ENCODE data around the gene UBE2G1.
A peak's percentile ranks its signal among the peaks of the same experiment; 100 is the strongest.

The UBE2G1 gene

GRCh38 chr17:4313221-4314114, 53.0 kb downstream of the UBE2G1 start:
- DNase-seq (ENCODE audit: extremely low read depth, low read depth), result no peak
- TF ChIP-seq CTCF (IDR thresholded peaks at IDR 0.05; ENCODE audit: low read depth, low read length), result no peak

GRCh38 chr17:4310354-4311060, 56.0 kb downstream of the UBE2G1 start:
- DNase-seq (ENCODE audit: extremely low read depth, low read depth), result peak; percentile 16
- TF ChIP-seq CTCF (IDR thresholded peaks at IDR 0.05; ENCODE audit: low read depth, low read length), result no peak

- no peak for TF ChIP-seq CTCF (IDR thresholded peaks at IDR 0.05; ENCODE audit: low read depth, low read length)
- no peak for DNase-seq (ENCODE audit: extremely low read depth, low read depth)
Measured at GRCh38 chr17:4309897-4310296, 56.6 kb downstream of the UBE2G1 start.

GRCh38 chr17:4307179-4307930, 59.1 kb downstream of the UBE2G1 start:
- DNase-seq (ENCODE audit: extremely low read depth, low read depth), result no peak
- TF ChIP-seq CTCF (IDR thresholded peaks at IDR 0.05; ENCODE audit: low read depth, low read length), result no peak

GRCh38 chr17:4305224-4305623, 61.3 kb downstream of the UBE2G1 start:
- no peak for DNase-seq (ENCODE audit: extremely low read depth, low read depth)
- no peak for TF ChIP-seq CTCF (IDR thresholded peaks at IDR 0.05; ENCODE audit: low read depth, low read length)

GRCh38 chr17:4304417-4305027, 62.0 kb downstream of the UBE2G1 start:
- DNase-seq (ENCODE audit: extremely low read depth, low read depth), result no peak
- TF ChIP-seq CTCF (IDR thresholded peaks at IDR 0.05; ENCODE audit: low read depth, low read length), result peak; percentile 73

Data from AG09319 (cell line).